PC-3 (cell line): ENCODE results near the gene ACTR2. TPM values are rescaled to one million over a fixed set of nuclear protein-coding genes. Genes with fewer than 3 reads are reported as not detected.

Experiments
- ATAC-seq: fragments of 200-7000 bp; cut with Tn5 transposase; 2 replicates; pipeline ENCODE4 v1.9.1; 2020; ENCODE audit warnings: mild to moderate bottlenecking, moderate library complexity
- BruUV-seq: library from RNA; stranded (reverse); fragments of 400-500 nt; replicated peaks from 2 replicates; lab custom pipeline; 2021; lab: Mats Ljungman, UMichigan
- CTCF ChIA-PET: fragments of 300-600 bp; sonication (Branson Sonifier 250); formaldehyde crosslinking; loops from one replicate; lab custom pipeline; 2022; ENCODE audit warnings: antibody characterized with exemption; lab: Charles Lee
- POLR2A ChIA-PET: fragments of 300-600 bp; sonication (Branson Sonifier 250); formaldehyde crosslinking; loops from one replicate; lab custom pipeline; 2022; ENCODE audit warnings: antibody characterized with exemption; ENCODE audit not compliant: unreplicated experiment; lab: Charles Lee
- DNase-seq: peaks from one replicate; pipeline ENCODE4 v3.0.0-alpha.2; 2015
- H2AFZ ChIP-seq: fragments of 300-600 bp; sonication (generic); 2 replicates; pipeline ENCODE4 v1.6.0; 2016; ENCODE audit warnings: antibody characterized with exemption, low read length
- H3F3A ChIP-seq: fragments of 300-600 bp; sonication (generic); one replicate; pipeline ENCODE4 v1.6.0; 2017; ENCODE audit warnings: antibody characterized with exemption, low read length, control low read depth, mild to moderate bottlenecking; ENCODE audit not compliant: unreplicated experiment
- H3K27ac ChIP-seq: fragments of 300-600 bp; sonication (generic); 2 replicates; pipeline ENCODE4 v1.5.1; 2016; ENCODE audit warnings: mild to moderate bottlenecking, low read length
- H3K27me3 ChIP-seq: fragments of 300-600 bp; sonication (generic); 2 replicates; pipeline ENCODE4 v1.6.1; 2016; ENCODE audit warnings: low read length, mixed read lengths
- H3K36me3 ChIP-seq: fragments of 300-600 bp; sonication (generic); 2 replicates; pipeline ENCODE4 v1.6.1; 2016; ENCODE audit warnings: low read depth, mixed run types, low read length, mixed read lengths
- H3K4me1 ChIP-seq: fragments of 300-600 bp; sonication (generic); 2 replicates; pipeline ENCODE4 v1.5.1; 2016; ENCODE audit warnings: low read length; ENCODE audit not compliant: insufficient read depth
- H3K4me2 ChIP-seq: fragments of 300-600 bp; sonication (generic); 2 replicates; pipeline ENCODE4 v1.6.0; 2016; ENCODE audit warnings: low read length
- H3K4me3 ChIP-seq: fragments of 300-600 bp; sonication (generic); 2 replicates; pipeline ENCODE4 v1.5.1; 2016; ENCODE audit warnings: mild to moderate bottlenecking, low read length, mixed read lengths
- H3K79me2 ChIP-seq: fragments of 300-600 bp; sonication (generic); 2 replicates; pipeline ENCODE4 v1.6.1; 2017; ENCODE audit warnings: low read length, mixed read lengths
- H3K9ac ChIP-seq: fragments of 300-600 bp; sonication (generic); 2 replicates; pipeline ENCODE4 v1.6.0; 2016; ENCODE audit warnings: mild to moderate bottlenecking, low read length
- H3K9me2 ChIP-seq: fragments of 300-600 bp; sonication (generic); replicated peaks from 2 replicates; pipeline ENCODE4 v1.6.1; 2016; ENCODE audit warnings: mixed run types, low read length, mixed read lengths
- H3K9me3 ChIP-seq: fragments of 300-600 bp; sonication (generic); 2 replicates; pipeline ENCODE4 v1.6.1; 2016; ENCODE audit warnings: low read length, mixed read lengths
- H4K20me1 ChIP-seq: fragments of 300-600 bp; sonication (generic); 2 replicates; pipeline ENCODE4 v1.6.1; 2016; ENCODE audit warnings: low read length, mixed read lengths
- CTCF ChIP-seq: fragments of 300-600 bp; sonication (generic); conservative IDR thresholded peaks from 2 replicates; pipeline ENCODE4 v1.5.1; 2017; ENCODE audit warnings: antibody characterized with exemption, low read depth, mild to moderate bottlenecking, low read length
- EZH2 ChIP-seq: fragments of 300-600 bp; sonication (generic); IDR thresholded peaks from one replicate; pipeline ENCODE4 v1.6.1; 2017; ENCODE audit warnings: antibody characterized with exemption, mild to moderate bottlenecking, low read length; ENCODE audit not compliant: unreplicated experiment
- EZH2phosphoT487 ChIP-seq: fragments of 300-600 bp; sonication (generic); IDR thresholded peaks from 2 replicates; pipeline ENCODE4 v1.6.1; 2018; ENCODE audit warnings: mild to moderate bottlenecking, antibody characterized with exemption, low read length, borderline replicate concordance
- intact Hi-C: fragments of 100-400 bp; cut with micrococcal nuclease; formaldehyde crosslinking; loops from 2 replicates; pipeline ENCODE4 v1.9.0; 2023
- total RNA-seq: library from RNA; depleted of rRNA; stranded (reverse); fragments of >200 nt; gene quantifications from 2 replicates; pipeline ENCODE4 v1.2.3, GENCODE V29; 2014

ACTR2 gene
- total RNA-seq, 1 experiment from 2014 or later = 56.7 TPM

- no peaks in the 10 kb centered on the region for H3K79me2 ChIP-seq
- no peaks in the 10 kb centered on the region for H3K9me2 ChIP-seq
- no peak for TF ChIP-seq EZH2
- H3K9ac ChIP-seq = no peak overlapping the region
- no peak overlapping the region for H3K27ac ChIP-seq
- no peak overlapping the region for H3K4me2 ChIP-seq
- H3F3A ChIP-seq = no peaks in the 10 kb centered on the region
- no TSS peak for BruUV-seq
- POLR2A ChIA-PET = no interaction called here
- CTCF ChIA-PET = no interaction called here
- no peaks in the 10 kb centered on the region for H4K20me1 ChIP-seq
- no peak for DNase-seq
- intact Hi-C loops = loop anchor here (10.0 kb wide), 1 partner anchor 390 kb away; no protein-coding TSS in a partner anchor
- no peaks in the 10 kb centered on the region for H3K27me3 ChIP-seq
- no peak overlapping the region for H3K4me3 ChIP-seq
- no peaks in the 10 kb centered on the region for H3K9me3 ChIP-seq
- H3K36me3 ChIP-seq = no peaks in the 10 kb centered on the region
- no peak overlapping the region for H2AFZ ChIP-seq
- no peak for ATAC-seq
- peaks cover 18% of the 10 kb centered on the region for H3K4me1 ChIP-seq
Measured at GRCh38 chr2:65185012-65185411, 42.6 kb upstream of the ACTR2 start.

GRCh38 chr2:65186093-65186868 lies 41.4 kb upstream of the ACTR2 start:
- Histone ChIP-seq H2AFZ (peak overlapping the region; percentile 74), H3K27ac (peak overlapping the region; percentile 49), H3K4me2 (peak overlapping the region; percentile 74), H3K36me3 (no peaks in the 10 kb centered on the region), H3K9me3 (no peaks in the 10 kb centered on the region), H3K4me1 (peaks cover 18% of the 10 kb centered on the region), H4K20me1 (no peaks in the 10 kb centered on the region), H3F3A (no peaks in the 10 kb centered on the region), H3K27me3 (no peaks in the 10 kb centered on the region), H3K4me3 (peak overlapping the region; percentile 29; the same call in 1 of the 2 replicates), H3K9ac (peak overlapping the region; percentile 30; the same call in 1 of the 2 replicates), H3K79me2 (no peaks in the 10 kb centered on the region), H3K9me2 (no peaks in the 10 kb centered on the region)
- DNase-seq = peak; percentile 81
- ChIA-PET POLR2A (interaction anchor here (0.8 to 1.0 kb wide), 2 partner anchors 41 to 130 kb away, joined by 3 to 5 read pairs; partner anchors contain the start of genes ACTR2 and CEP68), CTCF (interaction anchor here (0.5 to 1.2 kb wide), 8 partner anchors 10 to 134 kb away, joined by 3 to 29 read pairs (median 5); no protein-coding TSS in a partner anchor)
- no TSS peak for BruUV-seq
- ATAC-seq = peak; percentile 82
- TF ChIP-seq EZH2 (no peak), CTCF (no peak), EZH2phosphoT487 (no peak)
- intact Hi-C loops = loop anchor here (1.0 to 10.0 kb wide), 4 partner anchors 17 to 389 kb away; no protein-coding TSS in a partner anchor

- intact Hi-C loops = loop anchor here (1.0 to 10.0 kb wide), 5 partner anchors 18 to 388 kb away; partner anchors contain the start of gene RAB1A
- DNase-seq (peak; percentile 90), ATAC-seq (peak; percentile 81)
- H3K27me3 ChIP-seq = no peaks in the 10 kb centered on the region
- H3K9me2 ChIP-seq = no peaks in the 10 kb centered on the region
- H3K27ac ChIP-seq = peak overlapping the region; percentile 49
- peak overlapping the region; percentile 78 for H2AFZ ChIP-seq
- no peaks in the 10 kb centered on the region for H3F3A ChIP-seq
- no TSS peak for BruUV-seq
- POLR2A ChIA-PET = interaction anchor here (0.8 to 1.0 kb wide), 2 partner anchors 40 to 131 kb away, joined by 3 to 5 read pairs; partner anchors contain the start of genes ACTR2 and CEP68
- no peaks in the 10 kb centered on the region for H3K79me2 ChIP-seq
- CTCF ChIA-PET = interaction anchor here (0.5 to 1.2 kb wide), 7 partner anchors 9 to 133 kb away, joined by 3 to 29 read pairs (median 5); no protein-coding TSS in a partner anchor
- peak overlapping the region; percentile 30; the same call in 1 of the 2 replicates for H3K9ac ChIP-seq
- H3K9me3 ChIP-seq = no peaks in the 10 kb centered on the region
- H3K4me2 ChIP-seq = peak overlapping the region; percentile 74
- peaks cover 18% of the 10 kb centered on the region for H3K4me1 ChIP-seq
- no peaks in the 10 kb centered on the region for H4K20me1 ChIP-seq
- H3K4me3 ChIP-seq = peak overlapping the region; percentile 29; the same call in 1 of the 2 replicates
- no peaks in the 10 kb centered on the region for H3K36me3 ChIP-seq
- TF ChIP-seq CTCF = peak; percentile 91
- no peak for TF ChIP-seq EZH2
Measured at GRCh38 chr2:65186872-65187851, 40.5 kb upstream of the ACTR2 start.
